Keratinocyte (primary cell): Measurements from ENCODE around the gene KRT2. TPM values are rescaled to one million over a fixed set of nuclear protein-coding genes. Genes with fewer than 3 reads are reported as not detected.

ENCODE experiments used
- DNase-seq: peaks from one replicate; pipeline ENCODE4 v3.0.0-alpha.2; 2011; ENCODE audit warnings: low read depth, missing footprints, low spot score
- FAIRE-seq: peaks from 2 replicates; lab custom pipeline; 2011; peaks lifted over from hg19 to GRCh38; lab: Jason Lieb, UNC
- H2AFZ ChIP-seq: 2 replicates; pipeline ENCODE4 v1.6.0; 2012; ENCODE audit warnings: low read length, control low read depth, inconsistent platforms; ENCODE audit not compliant: control insufficient read depth
- H3K27ac ChIP-seq: 2 replicates; pipeline ENCODE4 v1.5.1; 2011; ENCODE audit warnings: low read length; ENCODE audit not compliant: control insufficient read depth, insufficient read depth
- H3K27me3 ChIP-seq: 3 replicates; pipeline ENCODE4 v1.6.0; 2011; ENCODE audit warnings: low read length; ENCODE audit not compliant: control insufficient read depth, insufficient read depth; ENCODE audit errors: extremely low read depth
- H3K36me3 ChIP-seq, 2 experiments: 2 replicates in 1 of 2; 3 replicates in 1 of 2; pipeline ENCODE4 v1.5.1; 2011; ENCODE audit warnings: low read length in 2 of 2, mild to moderate bottlenecking in 1 of 2; ENCODE audit not compliant: control insufficient read depth in 2 of 2, insufficient read depth in 2 of 2; ENCODE audit errors: extremely low read depth in 1 of 2
- H3K4me1 ChIP-seq: 3 replicates; pipeline ENCODE4 v1.5.1; 2011; ENCODE audit warnings: low read length; ENCODE audit not compliant: control insufficient read depth, insufficient read depth; ENCODE audit errors: extremely low read depth
- H3K4me2 ChIP-seq: 3 replicates; pipeline ENCODE4 v1.6.0; 2011; ENCODE audit warnings: low read depth, low read length; ENCODE audit not compliant: control insufficient read depth, insufficient read depth; ENCODE audit errors: extremely low read depth
- H3K4me3 ChIP-seq, 3 experiments: fragments of 200-600 bp in 1 of 3; sonication (generic) in 1 of 3; 2 replicates in 2 of 3; 3 replicates in 1 of 3; pipeline ENCODE4 v1.5.1; 2011 to 2016; ENCODE audit warnings: low read length in 3 of 3, mild to moderate bottlenecking in 3 of 3, control low read depth in 2 of 3, inconsistent platforms in 1 of 3, low read depth in 1 of 3, mixed read lengths in 1 of 3, mixed run types in 1 of 3, moderate library complexity in 1 of 3; ENCODE audit not compliant: control insufficient read depth in 2 of 3, insufficient read depth in 2 of 3; ENCODE audit errors: extremely low read depth in 1 of 3
- H3K79me2 ChIP-seq: 2 replicates; pipeline ENCODE4 v1.6.0; 2012; ENCODE audit warnings: low read length; ENCODE audit not compliant: control insufficient read depth, insufficient read depth
- H3K9ac ChIP-seq: 3 replicates; pipeline ENCODE4 v1.6.0; 2011; ENCODE audit warnings: low read length; ENCODE audit not compliant: control insufficient read depth, insufficient read depth; ENCODE audit errors: extremely low read depth
- H3K9me1 ChIP-seq: 3 replicates; pipeline ENCODE4 v1.6.0; 2011; ENCODE audit warnings: low read length; ENCODE audit not compliant: control insufficient read depth, insufficient read depth; ENCODE audit errors: extremely low read depth
- H3K9me3 ChIP-seq: 2 replicates; pipeline ENCODE4 v1.5.1; 2012; ENCODE audit warnings: low read depth, low read length; ENCODE audit not compliant: control insufficient read depth
- H4K20me1 ChIP-seq: 3 replicates; pipeline ENCODE4 v1.6.0; 2011; ENCODE audit warnings: low read length; ENCODE audit not compliant: control insufficient read depth, insufficient read depth; ENCODE audit errors: extremely low read depth
- CTCF ChIP-seq, 3 experiments: IDR thresholded peaks in 1 of 3; conservative IDR thresholded peaks in 1 of 3; optimal IDR thresholded peaks in 1 of 3; 2 replicates in 2 of 3; 3 replicates in 1 of 3; pipeline versions ENCODE3 to v1.5.1; 2011; ENCODE audit warnings: low read length in 3 of 3, mild to moderate bottlenecking in 3 of 3, moderate library complexity in 2 of 3, control low read depth in 1 of 3, inconsistent platforms in 1 of 3; ENCODE audit not compliant: insufficient read depth in 2 of 3; ENCODE audit errors: extremely low read depth in 1 of 3
- EZH2 ChIP-seq: IDR thresholded peaks from one replicate; pipeline ENCODE4 v1.6.1; 2012; ENCODE audit warnings: inconsistent platforms, mild to moderate bottlenecking, low read length, moderate library complexity
- dilution Hi-C: fragments of 300-500 bp; cut with MboI; formaldehyde crosslinking; loops from one replicate; pipeline ENCODE4 v1.7.0; 2020; ENCODE audit warnings: low sequenced_read_pairs; ENCODE audit not compliant: extremely low pct_ligation_motif_present
- polyA plus RNA-seq, 5 experiments: library from polyadenylated mRNA; depleted of rRNA in 3 of 5; stranded (reverse) in 3 of 5; stranded (forward) in 1 of 5; unstranded in 1 of 5; fragments of >200 nt; gene quantifications; 1 replicate in 1 of 5; 2 replicates in 3 of 5; 3 replicates in 1 of 5; pipeline versions ENCODE4 v1.2.1 to v1.2.3, GENCODE V29; 2011 to 2012; ENCODE audit warnings: missing spikeins in 2 of 5, low read depth in 1 of 5, low replicate concordance in 1 of 5

KRT2 gene
- polyA plus RNA-seq, 1 donor (not counting 4 experiments of a cell fraction or from before 2014, with no cell fraction given): 0.69 TPM

GRCh38 chr12:52659395-52659794 is 7.4 kb upstream of the KRT2 start:
- no peaks in the 10 kb centered on the region for H3K79me2 ChIP-seq
- H3K9me3 ChIP-seq: no peaks in the 10 kb centered on the region
- H3K4me1 ChIP-seq: peaks cover 11% of the 10 kb centered on the region
- no peak overlapping the region for H2AFZ ChIP-seq
- H4K20me1 ChIP-seq: no peaks in the 10 kb centered on the region
- no peak overlapping the region for H3K4me3 ChIP-seq
- DNase-seq: no peak
- H3K27ac ChIP-seq: no peak overlapping the region
- H3K9ac ChIP-seq: no peak overlapping the region
- dilution Hi-C loops: no loop called here
- no peak for FAIRE-seq
- H3K36me3 ChIP-seq: no peaks in the 10 kb centered on the region
- H3K27me3 ChIP-seq: peaks cover 3% of the 10 kb centered on the region
- no peaks in the 10 kb centered on the region for H3K9me1 ChIP-seq
- H3K4me2 ChIP-seq: no peak overlapping the region
- TF ChIP-seq CTCF (optimal IDR thresholded peaks at IDR 0.05 in 1 of 3, IDR thresholded peaks at IDR 0.05 in 1 of 3, conservative IDR thresholded peaks at IDR 0.05 in 1 of 3; ENCODE audit: extremely low read depth in 1 of 3, insufficient read depth in 2 of 3, low read length in 3 of 3) (no peak), EZH2 (no peak)

- H3K9ac ChIP-seq: no peak overlapping the region
- no peak overlapping the region for H3K4me2 ChIP-seq
- dilution Hi-C loops: no loop called here
- no peaks in the 10 kb centered on the region for H3K36me3 ChIP-seq
- H3K4me1 ChIP-seq: peaks cover 11% of the 10 kb centered on the region
- no peaks in the 10 kb centered on the region for H3K9me1 ChIP-seq
- FAIRE-seq (no peak), DNase-seq (no peak)
- H3K27me3 ChIP-seq: no peaks in the 10 kb centered on the region
- no peaks in the 10 kb centered on the region for H3K79me2 ChIP-seq
- TF ChIP-seq EZH2 (no peak), CTCF (optimal IDR thresholded peaks at IDR 0.05 in 1 of 3, IDR thresholded peaks at IDR 0.05 in 1 of 3, conservative IDR thresholded peaks at IDR 0.05 in 1 of 3; ENCODE audit: extremely low read depth in 1 of 3, insufficient read depth in 2 of 3, low read length in 3 of 3) (no peak)
- no peak overlapping the region for H3K4me3 ChIP-seq
- no peaks in the 10 kb centered on the region for H3K9me3 ChIP-seq
- no peak overlapping the region for H2AFZ ChIP-seq
- H4K20me1 ChIP-seq: no peaks in the 10 kb centered on the region
- H3K27ac ChIP-seq: no peak overlapping the region
Observed at GRCh38 chr12:52658196-52658595, 6.2 kb upstream of the KRT2 start.
